H54 (cell line): Measurements from ENCODE around the gene C1QTNF8.

Experiments
- DNase-seq: peaks from one replicate; pipeline ENCODE4 v3.0.0; 2011; ENCODE audit warnings: low spot score, mixed read lengths; ENCODE audit not compliant: insufficient read length
- FAIRE-seq: peaks from 3 replicates; lab custom pipeline; 2011; peaks lifted over from hg19 to GRCh38; lab: Jason Lieb, UNC
- POLR2A ChIP-seq: IDR thresholded peaks from 2 replicates; pipeline ENCODE4 v1.6.1; 2011; ENCODE audit warnings: low read depth, mild to moderate bottlenecking, low read length

The C1QTNF8 gene

DNA sequence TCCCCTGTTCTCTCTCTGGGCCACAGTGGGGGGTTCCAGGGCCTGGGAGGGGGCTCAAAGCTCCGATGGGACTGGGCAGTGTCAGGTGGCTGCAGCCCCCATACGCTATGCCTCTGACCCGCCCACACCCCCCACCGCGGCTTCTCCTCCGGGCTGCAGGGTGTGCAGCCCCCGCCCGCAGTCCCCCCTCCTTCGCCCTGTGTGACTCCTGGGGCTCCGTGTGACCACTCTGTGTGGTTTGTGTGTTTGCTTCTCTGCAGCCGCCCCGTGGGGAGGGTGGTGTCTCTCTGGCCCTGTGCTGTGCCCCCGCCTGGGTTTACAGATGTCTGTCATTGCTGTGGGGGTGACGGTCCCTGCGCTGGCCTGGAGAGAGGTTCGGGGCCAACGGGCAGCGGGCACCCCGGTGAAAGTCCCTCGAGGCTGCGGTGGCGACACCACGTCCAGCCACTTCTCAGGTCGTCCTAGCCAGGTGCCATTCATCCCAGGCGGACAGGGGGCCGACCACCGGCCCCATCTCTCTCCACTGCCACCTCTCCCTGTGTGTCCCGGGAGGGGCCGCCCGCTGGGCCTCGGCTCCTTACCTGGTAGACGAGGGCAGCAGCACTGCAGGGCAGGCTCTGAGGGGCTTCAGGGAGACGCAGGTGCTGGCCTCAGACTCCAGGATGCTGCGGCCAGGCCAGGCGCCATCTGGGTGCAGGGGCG lies 18.0 kb downstream of the C1QTNF8 start:
- TF ChIP-seq POLR2A, result no peak
- DNase-seq (no peak), FAIRE-seq (no peak)

DNA sequence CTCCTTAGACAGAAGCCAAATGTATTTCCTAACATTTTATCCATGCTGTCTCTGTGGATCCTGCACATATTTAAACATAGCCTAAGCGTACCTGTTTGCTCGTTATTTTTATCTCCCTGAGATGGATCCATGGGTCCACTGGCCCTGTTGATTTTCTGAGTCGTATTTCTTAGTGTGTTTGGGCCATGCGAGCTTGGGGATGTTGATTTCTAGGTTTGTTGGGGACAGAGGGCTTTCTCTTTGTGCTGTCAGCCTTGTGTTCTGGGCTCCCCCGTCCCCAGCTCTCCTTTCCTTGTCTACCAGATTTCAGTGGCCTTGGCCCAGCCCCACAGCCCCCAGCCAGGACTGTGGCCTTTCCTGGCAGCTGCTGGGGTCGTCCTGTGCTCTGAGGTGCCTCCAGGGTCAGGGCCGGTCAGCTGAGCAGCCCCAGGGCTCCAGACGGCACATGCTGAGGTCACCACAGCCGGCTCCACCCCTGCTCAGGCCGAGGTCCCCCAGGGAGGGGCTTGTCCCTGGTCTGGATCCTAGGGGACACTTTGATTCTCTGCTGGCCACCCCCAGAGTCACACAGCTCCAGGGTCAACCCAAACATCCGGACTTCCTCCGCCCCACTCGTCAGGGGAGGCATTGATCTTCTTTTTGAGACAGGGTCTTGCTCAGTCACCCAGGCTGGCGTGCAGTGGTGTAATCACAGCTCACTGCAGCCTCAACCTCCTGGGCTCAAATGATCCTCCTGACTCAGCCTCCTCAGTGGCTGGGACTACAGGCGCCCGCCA lies 19.1 kb downstream of the C1QTNF8 start:
- no peak for DNase-seq
- no peak for TF ChIP-seq POLR2A
- FAIRE-seq, result no peak

- DNase-seq, result no peak
- TF ChIP-seq POLR2A, result no peak
- FAIRE-seq, result no peak
Measured at GRCh38 chr16:1075546-1075945, 20.5 kb downstream of the C1QTNF8 start.

GRCh38 chr16:1074379-1074649 lies 21.7 kb downstream of the C1QTNF8 start:
- TF ChIP-seq POLR2A, result no peak
- DNase-seq (no peak), FAIRE-seq (no peak)

GRCh38 chr16:1073566-1074378 lies 22.3 kb downstream of the C1QTNF8 start:
- no peak for DNase-seq
- FAIRE-seq, result no peak
- no peak for TF ChIP-seq POLR2A

- DNase-seq, result no peak
- no peak for TF ChIP-seq POLR2A
- no peak for FAIRE-seq
Measured at GRCh38 chr16:1073262-1073558, 22.8 kb downstream of the C1QTNF8 start.

DNA sequence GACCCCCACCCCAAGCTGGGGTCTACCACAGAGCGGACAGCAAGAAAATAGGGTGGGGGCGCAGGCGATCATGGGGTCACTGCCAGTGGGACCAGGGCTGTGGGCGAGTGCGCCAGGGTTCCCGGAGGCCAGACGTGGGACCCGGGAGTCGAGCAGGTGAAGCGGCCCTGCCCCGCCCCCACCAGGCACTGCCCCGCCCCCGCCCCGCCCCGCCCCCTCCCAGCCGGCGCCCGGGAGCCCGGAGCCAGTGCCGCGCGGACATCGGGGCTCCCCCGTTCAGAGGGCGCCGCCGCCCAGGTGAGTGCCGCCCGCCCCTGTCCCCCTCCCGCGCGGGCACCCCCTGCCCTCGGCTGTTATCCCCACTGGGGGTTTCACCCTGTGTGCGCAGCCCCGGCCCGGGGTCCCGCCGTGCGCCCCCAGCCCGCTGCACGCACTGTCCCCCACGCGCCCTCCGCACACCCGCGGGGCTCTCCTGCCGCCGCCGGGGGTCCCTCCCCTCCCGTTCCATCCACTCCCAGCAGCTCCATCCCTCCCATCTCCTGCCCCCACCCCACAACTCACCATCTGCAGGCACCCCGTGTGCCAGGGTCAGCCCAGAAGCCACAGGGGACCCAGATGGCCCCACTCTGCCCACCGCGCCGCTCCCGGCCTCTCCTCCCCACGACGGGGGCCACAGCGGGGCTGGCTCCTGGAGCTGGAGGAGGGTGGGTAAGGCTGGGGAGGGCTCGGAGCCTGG lies 23.4 kb downstream of the C1QTNF8 start, which contains the start of gene SSTR5:
SSTR5 (plus strand) TSS at position 222 of the 736 bp plus-strand sequence. CDS start 6,122 bp downstream, outside the sequence.
- TF ChIP-seq POLR2A, result no peak
- DNase-seq (no peak), FAIRE-seq (no peak)

DNA sequence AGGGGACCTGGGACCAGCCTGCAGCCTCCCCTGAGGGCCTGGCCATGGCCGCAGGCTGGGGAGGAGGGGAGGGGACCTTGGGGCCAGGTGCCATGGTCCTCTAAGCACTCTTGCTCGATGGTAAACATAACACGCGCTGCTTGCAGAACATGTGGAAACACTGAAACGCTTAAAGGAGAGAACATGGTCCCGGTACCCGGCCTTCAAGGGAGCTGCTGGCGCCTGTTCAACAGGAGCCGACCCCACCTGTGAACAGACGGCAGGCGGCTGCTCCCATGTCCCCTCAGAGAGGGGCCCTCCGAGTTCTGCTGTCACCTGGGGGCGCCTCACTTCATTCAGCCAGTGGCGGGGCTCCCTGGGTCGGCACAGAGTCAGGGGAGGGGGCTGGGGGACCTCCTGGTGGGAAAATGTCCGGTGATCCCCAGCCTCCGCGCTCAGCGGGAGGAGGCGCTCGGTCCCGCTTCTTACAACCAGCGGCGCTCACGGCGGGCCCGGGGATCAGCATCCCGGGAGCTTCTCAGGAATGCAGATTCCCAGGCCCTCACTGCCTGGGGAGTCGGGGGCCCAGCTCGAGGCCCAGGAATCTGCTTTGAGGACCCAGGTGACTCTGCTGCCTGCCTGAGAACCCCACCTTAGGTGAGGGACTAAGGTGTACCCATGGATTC lies 24.4 kb downstream of the C1QTNF8 start:
- FAIRE-seq (no peak), DNase-seq (no peak)
- TF ChIP-seq POLR2A, result no peak

- DNase-seq, result no peak
- FAIRE-seq, result no peak
- TF ChIP-seq POLR2A, result no peak
Measured at GRCh38 chr16:1070864-1071408, 25.1 kb downstream of the C1QTNF8 start.

DNA sequence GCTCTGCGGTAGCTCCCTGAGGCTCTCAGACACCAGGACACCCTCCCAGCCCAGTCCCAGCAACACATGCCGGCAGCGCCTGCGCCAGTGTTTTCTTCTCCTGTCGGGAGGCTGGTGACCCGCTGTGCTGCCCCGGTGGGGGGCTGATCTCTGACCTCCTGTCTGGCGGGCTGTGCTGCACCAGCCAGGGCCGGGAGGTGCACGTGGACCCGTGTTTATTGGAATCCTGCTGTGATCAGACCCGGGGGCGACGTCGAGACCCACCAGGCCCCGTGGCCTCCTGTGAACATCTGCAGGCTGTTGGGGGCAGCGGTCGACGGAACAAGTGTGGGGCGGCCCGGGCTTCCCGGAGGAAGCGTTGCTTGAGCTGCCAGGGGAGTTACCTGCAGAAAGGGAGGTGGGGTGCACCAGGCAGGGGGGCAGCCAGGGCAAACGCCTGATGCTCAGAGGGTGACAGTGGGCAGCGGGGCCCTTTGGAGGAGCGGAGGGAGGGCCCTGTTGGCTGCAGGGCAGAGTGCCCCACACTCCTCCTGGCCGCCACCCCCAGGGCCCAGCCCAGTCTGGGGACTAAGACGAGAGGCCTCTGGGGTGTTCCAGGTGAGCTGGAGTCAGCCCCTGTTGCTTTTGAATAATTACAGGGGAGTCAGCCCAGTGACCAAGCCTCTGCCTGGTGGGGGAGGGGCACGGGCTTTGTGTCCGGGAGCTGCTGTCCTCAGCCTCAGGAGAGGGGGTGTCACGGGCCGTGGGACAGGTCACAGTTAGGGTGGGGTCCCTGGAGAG lies 25.8 kb downstream of the C1QTNF8 start:
- no peak for TF ChIP-seq POLR2A
- FAIRE-seq (no peak), DNase-seq (no peak)

- no peak for DNase-seq
- FAIRE-seq, result no peak
- TF ChIP-seq POLR2A, result no peak
Measured at GRCh38 chr16:1069154-1069553, 26.9 kb downstream of the C1QTNF8 start.

DNA sequence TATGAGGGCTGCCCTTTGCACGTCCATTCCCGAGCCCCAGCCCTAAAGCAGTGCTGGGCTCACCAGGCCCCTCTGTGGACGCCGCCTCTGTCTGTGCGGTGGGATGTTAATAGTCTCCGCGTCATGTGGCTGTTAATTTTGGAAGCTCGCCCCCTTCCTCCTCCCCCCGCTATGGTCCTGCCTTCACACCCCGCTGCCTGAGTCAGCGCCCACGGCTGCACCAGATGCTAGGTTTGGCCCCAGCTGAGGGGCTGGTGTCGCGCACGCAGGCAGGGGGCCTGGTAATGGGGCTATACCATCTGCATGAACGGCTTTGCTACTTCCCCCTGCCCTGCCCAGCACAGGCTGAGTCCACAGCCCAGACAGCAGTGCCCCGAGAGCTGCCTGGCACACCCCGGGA lies 27.6 kb downstream of the C1QTNF8 start:
- TF ChIP-seq POLR2A, result no peak
- no peak for DNase-seq
- FAIRE-seq, result no peak

- DNase-seq, result no peak
- TF ChIP-seq POLR2A, result no peak
- FAIRE-seq, result no peak
Measured at GRCh38 chr16:1067629-1068028, 28.4 kb downstream of the C1QTNF8 start.
